Epithelial cell of prostate (primary cell): ENCODE data around the gene TSPAN5.

Source experiments
- DNase-seq: peaks from one replicate; pipeline ENCODE4 v3.0.0-alpha.2; 2011; ENCODE audit warnings: low read depth, low spot score
- H3K27ac ChIP-seq: fragments of 450-650 bp; 2 replicates; pipeline ENCODE4 v1.5.1; 2017; ENCODE audit warnings: mild to moderate bottlenecking

Gene TSPAN5

GRCh38 chr4:98605216-98605615 lies 53.2 kb downstream of the TSPAN5 start:
- H3K27ac ChIP-seq = no peak overlapping the region

GRCh38 chr4:98604723-98605122 lies 53.7 kb downstream of the TSPAN5 start:
- no peak overlapping the region for H3K27ac ChIP-seq
- no peak for DNase-seq

More at GRCh38 chr4:98605216-98605615, 53.2 kb downstream of the TSPAN5 start:
- no peak for DNase-seq

GRCh38 chr4:98603683-98604521 lies 54.5 kb downstream of the TSPAN5 start:
- H3K27ac ChIP-seq = no peak overlapping the region
- no peak for DNase-seq

- DNase-seq = no peak
- peak overlapping the region; percentile 26 for H3K27ac ChIP-seq
Measured at GRCh38 chr4:98602270-98602669, 56.1 kb downstream of the TSPAN5 start.

GRCh38 chr4:98601708-98602107 lies 56.7 kb downstream of the TSPAN5 start:
- H3K27ac ChIP-seq = peak overlapping the region; percentile 26
- peak; percentile 43 for DNase-seq

- no peak for DNase-seq
- no peak overlapping the region for H3K27ac ChIP-seq
Measured at GRCh38 chr4:98599617-98600205, 58.7 kb downstream of the TSPAN5 start.

GRCh38 chr4:98586962-98587354 lies 71.5 kb downstream of the TSPAN5 start:
- DNase-seq = no peak
- H3K27ac ChIP-seq = no peak overlapping the region

- peak overlapping the region; percentile 56 for H3K27ac ChIP-seq
- DNase-seq = no peak
Measured at GRCh38 chr4:98586291-98586961, 72.0 kb downstream of the TSPAN5 start.

GRCh38 chr4:98585596-98585995 lies 72.8 kb downstream of the TSPAN5 start:
- H3K27ac ChIP-seq = peak overlapping the region; percentile 56
- no peak for DNase-seq

GRCh38 chr4:98584265-98584664 lies 74.1 kb downstream of the TSPAN5 start:
- peak overlapping the region; percentile 56 for H3K27ac ChIP-seq
- peak; percentile 54 for DNase-seq

GRCh38 chr4:98583265-98583664 lies 75.1 kb downstream of the TSPAN5 start:
- H3K27ac ChIP-seq = peak overlapping the region; percentile 56
- no peak for DNase-seq

- no peak overlapping the region for H3K27ac ChIP-seq
Measured at GRCh38 chr4:98581126-98581525, 77.3 kb downstream of the TSPAN5 start.

GRCh38 chr4:98577956-98578355 lies 80.5 kb downstream of the TSPAN5 start:
- no peak for DNase-seq
- H3K27ac ChIP-seq = no peak overlapping the region

More at GRCh38 chr4:98581126-98581525, 77.3 kb downstream of the TSPAN5 start:
- DNase-seq = no peak

GRCh38 chr4:98574816-98575215 lies 83.6 kb downstream of the TSPAN5 start:
- DNase-seq = no peak
- no peak overlapping the region for H3K27ac ChIP-seq

- no peak for DNase-seq
Measured at GRCh38 chr4:98573791-98574190, 84.6 kb downstream of the TSPAN5 start.

GRCh38 chr4:98572697-98573096 lies 85.7 kb downstream of the TSPAN5 start:
- no peak for DNase-seq
- H3K27ac ChIP-seq = no peak overlapping the region

More at GRCh38 chr4:98573791-98574190, 84.6 kb downstream of the TSPAN5 start:
- no peak overlapping the region for H3K27ac ChIP-seq

GRCh38 chr4:98571161-98571786 lies 87.1 kb downstream of the TSPAN5 start:
- no peak for DNase-seq

GRCh38 chr4:98570151-98570797 lies 88.1 kb downstream of the TSPAN5 start:
- no peak for DNase-seq
- no peak overlapping the region for H3K27ac ChIP-seq

More at GRCh38 chr4:98571161-98571786, 87.1 kb downstream of the TSPAN5 start:
- no peak overlapping the region for H3K27ac ChIP-seq

GRCh38 chr4:98568941-98569663 lies 89.3 kb downstream of the TSPAN5 start:
- no peak overlapping the region for H3K27ac ChIP-seq
- DNase-seq = no peak
